NCI-H1048 (cell line): ENCODE measurements around the gene NPAS4.
"Not testable (repeated sequence)": the region's sequence is repeated elsewhere in the genome, so short reads cannot be mapped to it uniquely, and the experiment has no call there.

ENCODE experiments used
- DNase-seq: peaks from one replicate; lab custom pipeline; 2025; lab: John Stamatoyannopoulos, UW

The NPAS4 gene

DNA sequence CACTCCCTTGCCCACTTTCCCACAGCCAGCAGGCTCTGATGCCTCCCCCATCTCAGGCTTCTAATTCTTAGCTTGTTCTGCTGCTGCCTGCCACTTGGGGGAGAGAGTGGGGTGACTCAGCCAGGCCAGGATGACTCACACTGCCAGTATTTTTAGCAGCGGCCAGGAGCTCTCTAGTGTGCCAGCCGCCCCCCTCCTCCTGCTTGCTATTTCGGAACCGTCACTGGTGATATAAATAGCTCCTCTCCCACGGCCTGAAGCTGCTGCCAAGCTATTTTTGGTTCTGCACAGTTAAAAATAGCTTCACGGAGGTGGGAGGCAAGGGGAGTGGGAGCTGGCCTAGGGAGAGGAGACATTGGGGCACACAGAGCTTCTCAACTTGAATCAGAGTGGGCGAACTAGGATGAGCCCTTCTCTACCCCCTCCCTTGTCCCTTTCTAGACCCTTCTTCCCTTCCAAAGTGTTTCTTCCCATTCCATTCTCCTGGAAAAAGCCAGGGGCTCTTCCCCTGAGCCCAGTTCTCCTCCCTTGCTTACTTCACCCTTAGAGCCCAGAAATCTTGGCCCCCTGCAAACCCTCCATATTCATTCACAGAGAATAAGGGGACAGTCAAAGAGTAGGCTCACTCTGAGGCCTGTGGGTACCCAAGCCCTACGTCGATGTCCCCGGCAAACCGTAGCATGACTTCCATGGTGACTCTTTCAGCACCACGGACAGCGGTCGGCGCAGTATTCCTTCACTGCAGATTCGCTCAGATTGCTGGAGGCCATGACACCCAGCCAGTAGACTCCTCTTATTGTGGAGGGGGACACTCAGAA is 2.5 kb upstream of the NPAS4 start:
- peak; percentile 25 for DNase-seq

DNA sequence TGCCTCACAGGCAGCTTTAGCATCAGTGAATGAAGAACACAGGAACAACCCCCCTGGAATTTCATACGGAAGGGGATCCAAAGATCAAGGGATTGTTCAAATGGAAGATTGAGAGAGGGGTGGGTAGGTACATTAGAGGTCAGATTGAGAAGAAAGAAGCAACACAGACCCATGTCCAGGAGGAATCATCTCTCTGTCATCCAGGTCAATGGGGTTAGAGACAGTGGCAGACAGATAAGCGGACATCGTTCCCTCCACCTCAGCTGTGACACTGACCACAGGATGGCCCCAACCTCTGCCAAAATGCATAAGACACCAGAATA is 1.9 kb upstream of the NPAS4 start:
- DNase-seq, result no peak

DNA sequence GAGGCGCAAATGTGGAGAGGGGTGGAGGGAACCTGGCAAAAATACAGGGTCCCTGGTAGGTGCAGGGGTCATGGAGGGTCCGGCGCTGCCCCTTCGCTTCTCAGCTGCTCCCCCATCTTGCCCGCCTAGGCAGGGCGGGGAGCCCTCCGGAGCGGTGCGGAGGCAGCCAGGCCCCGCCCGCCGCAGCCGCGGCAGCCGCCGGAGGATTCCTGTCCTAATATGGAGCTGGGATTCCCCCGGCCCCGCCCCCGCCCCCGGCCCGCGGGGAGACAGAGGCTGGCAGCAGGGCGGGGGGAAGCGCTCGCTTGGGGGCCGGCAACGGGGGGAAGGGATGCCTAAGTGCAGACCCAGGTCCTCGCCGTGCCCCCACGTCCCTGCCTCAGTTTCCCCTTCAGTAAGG is 1.0 kb upstream of the NPAS4 start:
- no peak for DNase-seq

DNA sequence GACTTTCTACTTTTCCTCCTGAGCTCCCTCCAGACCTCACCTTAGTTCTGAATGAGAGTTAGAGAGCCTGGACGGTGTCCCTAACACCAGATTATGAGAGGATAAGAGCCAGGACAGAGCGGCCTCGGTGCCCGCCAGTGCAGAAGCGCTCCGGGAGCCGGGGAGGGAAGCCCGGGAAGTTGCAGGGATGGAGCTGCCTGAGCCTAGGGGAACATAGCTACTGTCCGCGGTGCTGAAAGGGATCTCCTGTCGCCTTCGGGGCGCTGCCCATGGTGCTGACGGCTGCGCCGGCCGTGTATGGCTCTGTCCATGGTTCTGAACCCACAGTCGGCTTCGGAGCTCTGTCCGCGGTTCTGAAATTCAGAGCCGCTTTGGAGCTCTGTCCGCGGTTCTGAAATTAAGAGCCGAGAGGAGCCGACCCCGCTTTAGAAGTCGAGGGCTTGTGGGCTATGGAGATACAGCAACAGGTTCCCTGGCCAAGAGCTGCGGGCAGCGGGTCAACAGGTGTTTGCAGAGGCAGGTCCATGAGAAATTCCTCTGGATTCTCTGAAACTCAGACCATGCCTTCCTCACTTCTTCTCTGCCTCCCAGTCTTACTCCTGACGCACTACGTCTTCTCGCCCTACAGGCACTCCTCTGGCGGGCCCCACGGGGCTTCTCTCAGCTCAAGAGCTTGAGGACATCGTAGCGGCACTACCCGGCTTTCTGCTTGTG is 814 bp downstream of the NPAS4 start:
- DNase-seq, result peak; percentile 74

DNA sequence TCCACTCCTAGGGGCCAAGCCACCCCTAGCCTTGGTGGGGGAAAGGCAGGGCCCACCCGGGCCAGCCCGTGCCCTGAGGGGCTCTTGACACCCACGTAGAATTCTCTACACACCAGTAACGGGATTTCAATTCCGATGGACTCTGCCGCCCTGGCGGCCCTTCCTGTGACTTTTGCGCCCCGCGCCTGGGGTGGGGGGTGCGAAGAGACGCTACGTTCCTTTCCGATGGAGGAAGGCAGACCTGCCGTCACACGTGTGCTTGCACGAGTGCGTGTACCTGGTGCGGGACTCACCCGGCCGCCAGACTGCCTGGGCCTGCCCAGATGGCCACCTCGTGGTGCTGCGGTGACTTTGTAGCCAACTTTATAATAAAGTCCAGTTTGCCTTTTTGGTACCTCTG is 5.5 kb downstream of the NPAS4 start:
- no peak for DNase-seq

DNA sequence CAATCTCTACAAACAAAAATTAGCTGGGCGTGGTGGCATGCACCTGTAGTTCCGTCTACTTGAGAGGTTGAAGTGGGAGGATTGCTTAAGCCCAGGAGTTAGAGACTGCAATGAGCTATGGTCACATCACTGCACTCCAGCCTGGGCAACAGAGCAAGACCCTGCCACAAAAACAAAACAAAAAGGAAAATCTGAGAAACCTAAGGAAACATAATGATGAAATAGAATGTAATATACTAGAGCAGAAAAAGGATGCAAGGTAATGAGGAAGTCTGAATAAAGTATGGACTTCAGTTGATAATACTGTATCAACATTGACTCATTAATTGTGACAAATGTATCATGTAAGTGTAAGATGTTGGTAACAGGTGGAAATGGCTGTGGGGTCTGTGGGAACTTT is 8.1 kb downstream of the NPAS4 start:
- DNase-seq, result no peak

DNA sequence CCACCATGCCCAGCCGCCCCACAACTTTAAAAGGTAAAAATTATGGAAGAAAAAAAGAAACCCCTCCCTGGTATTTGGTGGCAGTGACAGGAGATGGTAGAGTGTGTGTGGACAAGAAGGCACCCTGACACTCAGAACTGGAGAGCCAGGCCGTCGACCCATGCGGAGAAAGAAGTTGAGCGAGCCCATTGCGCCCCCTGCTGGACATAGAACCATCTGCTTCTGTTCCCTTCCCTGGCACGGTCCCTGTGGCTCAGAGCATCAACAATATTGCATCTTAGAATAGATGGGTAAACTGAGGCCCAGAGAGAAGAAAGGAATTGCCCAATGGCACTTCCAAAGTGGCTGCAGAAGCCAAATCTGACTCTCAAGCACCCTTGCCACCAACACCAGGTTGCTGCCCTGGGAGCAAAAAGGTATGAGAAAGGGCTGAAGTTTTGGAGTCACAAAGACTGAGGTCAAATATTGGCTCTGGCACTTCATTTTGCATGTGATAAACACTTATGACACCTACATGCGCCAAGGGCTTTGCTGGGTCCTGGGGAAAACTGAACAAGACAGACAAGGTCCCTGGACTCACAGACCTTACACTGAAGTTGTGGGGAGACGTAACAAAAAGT is 9.3 kb downstream of the NPAS4 start:
- peak; percentile 8 for DNase-seq

DNA sequence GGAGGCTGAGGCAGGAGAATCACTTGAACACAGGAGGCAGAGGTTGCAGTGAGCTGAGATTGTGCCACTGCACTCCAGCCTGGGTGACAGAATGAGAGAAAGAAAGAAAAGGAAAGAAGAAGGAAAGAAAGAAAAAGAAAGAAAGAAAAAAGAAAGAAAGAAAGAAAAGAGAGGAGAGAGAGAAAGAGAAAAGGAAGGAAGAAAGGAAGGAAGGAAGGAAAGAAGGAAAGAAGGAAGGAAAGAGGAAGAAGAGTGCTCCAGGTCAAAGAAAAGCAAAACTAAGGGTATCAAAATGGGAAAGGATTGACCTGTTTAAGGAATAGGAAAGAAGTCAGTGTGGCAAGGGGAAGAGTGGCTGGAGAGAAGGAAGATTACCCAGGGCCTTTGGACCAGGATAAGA is 10.5 kb downstream of the NPAS4 start:
- DNase-seq, result not testable (repeated sequence)

DNA sequence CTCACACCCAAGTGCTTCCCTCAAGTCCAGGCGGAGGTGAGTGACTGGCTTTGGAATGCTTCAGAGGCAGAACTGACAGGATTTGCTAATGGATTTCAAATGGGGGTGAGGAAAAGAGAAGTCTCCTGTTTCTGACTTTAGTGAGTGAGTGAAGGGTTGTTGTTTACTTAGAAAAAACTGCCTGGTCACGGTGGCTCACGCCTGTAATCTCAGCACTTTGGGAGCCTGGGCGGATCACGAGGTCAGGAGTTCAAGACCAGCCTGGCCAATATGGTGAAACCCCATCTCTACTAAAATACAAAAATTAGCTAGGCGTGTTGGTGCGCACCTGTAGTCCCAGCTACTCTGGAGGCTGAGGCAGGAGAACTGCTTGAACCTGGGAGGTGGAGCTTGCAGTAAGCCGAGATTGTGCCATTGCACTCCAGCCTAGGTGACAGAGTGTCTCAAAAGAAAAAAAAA is 11.1 kb downstream of the NPAS4 start:
- not testable (repeated sequence) for DNase-seq

DNA sequence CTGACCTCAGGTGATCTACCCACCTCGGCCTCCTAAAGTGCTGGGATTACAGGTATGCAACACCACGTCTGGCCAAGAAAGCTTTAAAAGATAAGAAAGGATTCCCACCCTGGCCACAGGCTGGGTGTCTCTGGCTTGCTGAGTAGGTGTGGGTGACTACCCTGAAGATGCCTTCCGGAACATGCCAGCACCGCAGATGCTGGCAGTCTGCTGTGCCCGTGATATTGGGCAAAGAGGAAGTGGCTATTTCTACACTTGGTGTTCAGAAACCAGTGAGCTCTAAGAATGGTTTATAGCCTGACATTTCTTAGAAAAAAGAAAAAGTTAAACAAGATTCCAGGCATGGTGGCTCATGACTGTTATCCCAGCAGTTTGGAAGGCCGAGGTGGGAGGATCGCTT is 11.8 kb downstream of the NPAS4 start:
- DNase-seq, result no peak

DNA sequence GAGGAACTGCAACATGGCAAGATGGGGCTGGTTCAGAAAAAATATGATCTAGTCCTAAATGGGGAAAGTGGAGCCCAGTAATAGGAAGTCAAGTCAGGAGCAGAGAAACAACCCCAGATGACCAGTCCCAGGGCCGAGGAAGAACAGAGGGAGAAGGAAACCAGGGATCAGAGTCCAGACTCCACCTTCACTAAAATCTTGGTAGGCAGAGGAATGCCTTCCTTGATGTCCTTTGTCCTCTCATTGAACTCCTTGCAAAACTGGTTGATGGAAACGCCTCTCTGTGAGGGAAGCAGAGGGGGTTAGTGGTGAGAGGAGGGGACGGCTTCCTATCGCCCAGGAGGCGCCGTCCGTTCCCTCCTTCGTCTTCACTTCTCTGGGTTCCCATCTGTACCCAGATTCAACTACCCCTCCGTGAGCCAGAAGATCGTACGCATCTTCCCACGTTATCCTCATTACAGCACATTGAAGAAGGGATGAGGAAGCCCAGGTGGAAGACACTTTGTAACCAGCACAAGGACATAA is 17.2 kb downstream of the NPAS4 start:
- DNase-seq, result no peak

DNA sequence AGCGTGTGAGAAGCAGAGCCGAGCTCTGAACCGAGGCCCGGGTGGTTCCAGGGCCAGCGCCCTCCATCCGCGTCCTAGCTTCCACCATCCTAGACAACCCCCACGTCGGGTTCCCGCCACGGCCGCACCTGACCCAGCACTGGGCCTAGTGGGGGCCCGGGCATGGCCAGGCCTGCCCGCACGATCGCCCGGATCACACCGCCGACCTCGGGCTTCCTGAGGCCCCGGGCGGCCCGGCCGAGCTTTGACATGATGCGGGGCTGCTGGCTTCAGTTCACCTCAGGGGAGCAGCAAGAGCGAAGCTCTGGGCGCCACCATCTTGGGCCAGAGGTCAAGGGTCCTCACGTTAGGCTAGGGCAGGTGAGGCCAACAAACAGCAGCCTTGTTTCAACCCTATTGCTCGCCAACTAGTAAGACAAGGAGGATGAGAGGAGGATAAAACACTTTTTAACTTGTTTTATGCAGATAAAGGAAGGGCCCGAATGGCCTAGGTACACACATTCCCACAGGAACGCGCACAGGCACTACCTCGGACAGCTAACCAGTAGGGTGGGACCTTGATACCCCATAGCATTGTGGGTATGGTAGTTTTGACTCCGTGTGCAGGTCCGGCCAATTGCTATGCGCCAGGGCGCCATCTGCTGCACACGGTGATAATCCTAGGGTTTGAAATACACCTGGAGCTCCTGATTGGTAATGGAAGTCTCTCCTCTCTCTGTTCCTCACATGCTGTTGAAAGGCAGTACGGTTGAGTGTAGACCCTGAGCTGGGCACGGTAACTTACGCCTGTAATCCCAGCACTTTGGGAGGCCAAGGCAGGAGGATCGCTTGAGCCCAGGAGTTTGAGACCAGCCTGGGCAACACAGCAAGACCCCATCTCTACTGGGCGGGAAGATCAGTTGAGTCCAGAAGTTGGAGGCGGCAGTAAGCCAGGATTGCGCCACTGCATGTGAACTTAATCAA is 17.9 kb downstream of the NPAS4 start, which contains the start of gene MRPL11:
TSS of gene MRPL11 (minus strand) at position 345 of the 963 bp plus-strand sequence. CDS start at position 251, 94 bp downstream.
- peak; percentile 78 for DNase-seq

DNA sequence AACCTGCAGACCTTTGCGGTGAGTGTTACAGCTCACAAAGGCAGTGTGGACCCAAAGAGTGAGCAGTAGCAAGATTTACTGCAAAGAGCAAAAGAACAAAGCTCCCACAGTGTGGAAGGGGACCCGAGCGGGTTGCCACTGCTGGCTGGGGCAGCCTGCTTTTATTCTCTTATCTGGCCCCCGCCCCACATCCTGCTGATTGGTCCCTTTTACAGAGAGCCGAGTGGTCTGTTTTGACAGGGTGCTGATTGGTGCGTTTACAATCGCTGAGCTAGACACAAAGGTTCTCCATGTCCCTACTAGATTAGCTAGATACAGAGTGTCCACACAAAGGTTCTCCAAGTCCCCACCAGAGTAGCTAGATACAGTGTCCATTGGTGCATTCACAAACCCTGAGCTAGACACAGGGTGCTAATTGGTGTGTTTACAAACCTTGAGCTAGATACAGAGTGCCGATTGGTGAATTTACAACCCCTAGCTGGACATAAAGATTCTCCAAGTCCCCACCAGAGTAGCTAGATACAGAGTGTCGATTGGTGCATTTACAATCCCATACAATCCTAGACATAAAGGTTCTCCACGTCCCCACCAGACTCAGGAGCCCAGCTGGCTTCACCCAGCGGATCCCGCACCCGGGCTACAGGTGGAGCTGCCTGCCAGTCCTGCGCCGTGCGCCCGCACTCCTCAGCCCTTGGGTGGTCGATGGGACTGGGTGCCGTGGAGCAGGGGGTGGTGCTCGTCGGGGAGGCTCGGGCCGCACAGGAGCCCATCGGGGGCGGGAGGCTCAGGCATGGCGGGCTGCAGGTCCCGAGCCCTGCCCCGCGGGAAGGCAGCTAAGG is 19.5 kb downstream of the NPAS4 start:
- DNase-seq, result not testable (repeated sequence)

DNA sequence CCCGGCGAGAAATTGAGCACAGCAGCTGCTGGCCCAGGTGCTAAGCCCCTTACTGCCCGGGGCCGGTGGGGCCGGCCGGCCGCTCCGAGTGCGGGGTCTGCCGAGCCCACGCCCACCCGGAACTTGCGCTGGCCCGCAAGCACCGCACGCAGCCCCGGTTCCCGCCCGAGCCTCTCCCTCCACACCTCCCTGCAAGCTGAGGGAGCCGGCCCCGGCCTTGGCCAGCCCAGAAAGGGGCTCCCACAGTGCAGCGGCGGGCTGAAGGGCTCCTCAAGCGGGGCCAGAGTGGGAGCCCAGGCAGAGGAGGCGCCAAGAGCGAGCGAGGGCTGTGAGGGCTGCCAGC is 20.1 kb downstream of the NPAS4 start:
- DNase-seq, result not testable (repeated sequence)

DNA sequence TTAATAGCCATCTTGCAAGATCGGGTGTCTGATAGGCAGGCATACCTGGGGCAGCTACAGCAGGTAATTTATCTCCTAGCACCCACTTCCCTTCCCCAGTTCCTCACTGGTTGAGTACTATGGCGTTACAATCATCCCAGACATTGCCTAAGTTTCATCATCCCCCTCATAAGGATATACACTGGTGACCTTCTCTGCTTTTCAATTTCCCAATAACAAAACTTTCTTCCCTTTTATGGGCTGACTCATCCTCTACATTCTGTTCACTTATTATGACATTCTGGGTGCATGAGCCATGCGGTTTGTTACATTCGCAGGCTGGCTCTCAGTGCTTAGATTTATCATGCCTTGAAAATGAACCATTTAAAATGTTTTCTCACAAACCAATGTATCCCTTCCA is 22.8 kb downstream of the NPAS4 start:
- DNase-seq, result no peak

DNA sequence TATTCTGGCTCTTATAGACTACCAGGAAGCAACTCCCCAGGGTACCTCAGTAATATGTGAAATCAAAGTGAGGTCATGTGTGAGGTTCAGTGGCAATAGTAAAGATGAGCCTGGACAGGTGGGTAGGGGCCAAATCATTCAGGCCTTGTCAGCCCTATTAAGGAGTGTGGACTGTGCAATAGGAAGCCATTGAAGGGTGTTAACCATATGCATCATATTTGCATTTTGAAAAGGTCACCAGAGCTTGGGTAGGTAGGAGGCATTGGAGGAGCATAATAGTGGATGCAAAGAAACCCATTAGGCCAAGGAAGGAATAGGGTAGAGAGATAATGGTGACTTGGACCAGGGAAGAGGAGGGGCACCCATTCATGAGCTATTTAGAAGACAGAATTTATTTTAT is 26.2 kb downstream of the NPAS4 start:
- DNase-seq, result no peak

DNA sequence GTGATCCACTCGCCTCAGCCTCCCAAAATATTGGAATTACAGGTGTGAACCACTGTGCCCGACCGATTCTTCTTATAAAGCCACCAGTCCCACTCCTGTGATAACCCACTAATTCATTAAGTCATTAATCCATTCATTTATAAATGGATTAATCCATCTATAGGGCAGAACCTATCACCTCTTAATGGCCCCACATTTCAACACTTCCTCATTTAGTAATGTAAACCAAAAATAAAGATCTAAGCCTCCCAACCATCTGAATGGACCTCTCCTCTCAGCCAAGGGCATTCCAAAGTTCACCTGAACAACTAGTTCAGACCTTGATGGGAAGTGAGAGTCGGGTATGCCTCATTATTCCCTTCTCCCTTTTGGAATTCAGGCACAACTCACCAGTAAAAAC is 27.7 kb downstream of the NPAS4 start:
- no peak for DNase-seq

DNA sequence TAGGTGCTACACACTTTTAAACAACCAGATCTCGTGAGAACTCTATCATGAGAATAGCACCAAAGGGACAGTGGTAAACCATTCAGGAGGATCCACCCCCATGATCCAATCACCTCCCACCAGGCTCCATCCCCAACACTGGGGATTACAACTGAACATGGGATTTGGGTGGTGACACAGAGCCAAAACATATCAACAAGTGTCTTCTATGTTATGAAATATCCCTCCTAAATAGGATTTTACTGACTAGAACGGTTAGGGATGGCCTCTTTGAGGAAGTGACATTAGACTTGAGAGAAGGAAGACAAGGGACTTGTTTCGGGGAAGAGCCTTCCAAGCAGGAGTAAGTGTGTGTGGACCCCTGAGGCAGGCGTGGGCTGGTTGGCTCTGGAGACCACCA is 29.7 kb downstream of the NPAS4 start:
- no peak for DNase-seq

DNA sequence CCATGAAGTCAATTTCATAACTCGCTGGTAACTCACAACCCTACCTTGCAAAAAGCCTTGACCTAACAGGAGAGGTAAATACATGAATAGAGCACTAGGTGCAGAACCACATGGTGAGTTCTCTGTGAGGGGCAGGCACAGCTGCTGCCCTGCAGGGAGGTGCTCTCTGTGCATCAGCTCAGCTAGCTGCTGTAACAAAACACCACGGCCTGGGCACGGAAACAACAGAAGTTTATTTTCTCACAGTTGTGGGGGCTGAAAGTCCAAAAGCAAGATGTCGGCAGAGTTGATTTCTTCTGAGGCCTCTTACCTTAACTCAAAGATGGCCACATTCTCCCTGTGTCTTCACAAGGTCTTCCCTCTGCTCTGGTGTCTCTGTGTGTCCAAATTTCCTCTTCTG is 30.8 kb downstream of the NPAS4 start:
- no peak for DNase-seq

DNA sequence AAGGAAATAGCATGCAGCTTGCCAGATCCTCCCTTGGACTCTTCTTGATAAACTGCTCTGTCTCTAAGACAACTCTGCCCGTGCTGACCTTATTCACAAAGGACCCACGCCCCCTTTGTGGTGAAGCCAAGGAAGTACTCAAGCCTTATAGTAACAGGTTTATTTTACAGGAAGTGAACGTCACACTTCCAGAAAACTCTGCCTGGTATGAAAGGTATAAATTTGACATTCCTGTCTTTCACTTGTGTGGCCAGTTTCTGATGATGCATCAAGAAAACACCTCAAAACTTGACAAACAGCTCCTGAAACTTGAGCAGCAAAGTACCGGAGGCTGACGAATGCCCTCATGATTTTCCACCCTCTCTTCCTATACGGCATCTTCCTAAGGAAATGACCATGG is 33.4 kb downstream of the NPAS4 start:
- no peak for DNase-seq

DNA sequence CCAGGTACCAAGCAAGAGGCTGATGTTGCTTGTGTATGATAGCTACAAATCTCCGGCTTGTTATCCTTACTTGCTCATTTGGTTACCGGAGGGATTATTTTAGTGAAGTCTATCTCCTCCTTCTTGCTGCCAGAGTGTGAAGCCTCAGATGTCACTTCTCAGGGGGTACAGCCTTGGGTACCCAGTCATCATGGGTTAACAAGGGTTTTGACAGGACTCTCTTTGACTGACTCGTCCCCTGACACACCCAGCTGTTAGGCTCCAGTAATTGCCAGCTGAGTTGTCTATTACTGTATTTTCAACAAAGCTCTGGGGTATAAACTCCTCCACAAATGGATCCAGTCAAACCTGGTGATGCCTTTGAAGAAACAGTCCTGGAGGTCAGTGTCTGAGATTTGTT is 34.0 kb downstream of the NPAS4 start:
- no peak for DNase-seq
